NT2/D1 (cell line): Measurements from ENCODE around the gene CCDC93.

Source experiments
- DNase-seq: peaks from one replicate; pipeline ENCODE4 v3.0.0-alpha.2; 2011; ENCODE audit warnings: low read depth, low spot score
- H3K27me3 ChIP-seq: 2 replicates; pipeline ENCODE4 v1.6.0; 2011; ENCODE audit warnings: mild to moderate bottlenecking; ENCODE audit not compliant: insufficient read length, insufficient read depth
- H3K36me3 ChIP-seq: 2 replicates; pipeline ENCODE4 v1.6.1; 2011; ENCODE audit warnings: mild to moderate bottlenecking, low read length, mixed read lengths; ENCODE audit not compliant: insufficient read depth, insufficient read length
- H3K4me1 ChIP-seq: 2 replicates; pipeline ENCODE4 v1.5.1; 2011; ENCODE audit not compliant: insufficient read depth, insufficient read length
- H3K4me3 ChIP-seq: 2 replicates; pipeline ENCODE4 v1.5.1; 2011; ENCODE audit warnings: low read depth; ENCODE audit not compliant: insufficient read length
- H3K9ac ChIP-seq: 2 replicates; pipeline ENCODE4 v1.6.0; 2011; ENCODE audit warnings: low read depth; ENCODE audit not compliant: insufficient read length
- H3K9me3 ChIP-seq: 2 replicates; pipeline ENCODE4 v1.5.1; 2011; ENCODE audit warnings: mild to moderate bottlenecking, low read length; ENCODE audit not compliant: insufficient read depth
- SUZ12 ChIP-seq: IDR thresholded peaks from 2 replicates; pipeline ENCODE4 v1.6.1; 2011; ENCODE audit not compliant: insufficient read length, insufficient read depth; ENCODE audit errors: extremely low read depth
- YY1 ChIP-seq: IDR thresholded peaks from 2 replicates; pipeline ENCODE4 v1.6.1; 2011; ENCODE audit not compliant: insufficient read length, insufficient read depth
- ZNF274 ChIP-seq: IDR thresholded peaks from 2 replicates; pipeline ENCODE4 v1.6.1; 2011; ENCODE audit warnings: mild to moderate bottlenecking, low read depth, low read length

CCDC93 gene

GRCh38 chr2:117977696-117978095, 36.2 kb downstream of the CCDC93 start:
- Histone ChIP-seq H3K27me3 (no peaks in the 10 kb centered on the region), H3K4me3 (no peak overlapping the region), H3K4me1 (no peaks in the 10 kb centered on the region), H3K9me3 (no peaks in the 10 kb centered on the region), H3K9ac (no peak overlapping the region), H3K36me3 (peaks cover 51% of the 10 kb centered on the region)
- DNase-seq, result no peak
- TF ChIP-seq SUZ12, result no peak
- TF ChIP-seq YY1, result no peak
- no peak for TF ChIP-seq ZNF274

DNA sequence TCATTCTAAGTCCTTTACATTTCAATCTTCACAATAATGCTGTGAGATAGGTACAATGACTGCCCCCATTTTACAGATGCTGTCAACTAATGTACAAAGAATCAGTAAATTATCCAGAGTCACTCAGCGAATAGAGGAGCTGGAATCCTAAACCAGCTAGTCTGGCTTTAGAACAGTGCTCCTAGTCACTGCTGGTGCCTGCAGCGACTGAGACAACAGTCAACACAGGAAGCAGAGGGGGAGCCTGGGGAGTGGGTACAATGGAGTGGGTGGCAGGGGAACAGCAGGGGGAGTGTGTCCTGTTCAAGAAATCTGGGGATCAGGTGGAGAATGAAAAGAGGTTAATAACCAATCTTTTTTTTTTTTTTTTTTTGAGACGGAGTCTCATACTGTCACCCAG, 37.3 kb downstream of the CCDC93 start:
- TF ChIP-seq SUZ12, result no peak
- TF ChIP-seq YY1, result no peak
- no peak for TF ChIP-seq ZNF274

GRCh38 chr2:117973498-117974082, 40.3 kb downstream of the CCDC93 start:
- no peak for DNase-seq
- H3K4me1 ChIP-seq, result no peaks in the 10 kb centered on the region
- H3K36me3 ChIP-seq, result peaks cover 60% of the 10 kb centered on the region
- no peaks in the 10 kb centered on the region for H3K27me3 ChIP-seq
- H3K9ac ChIP-seq, result no peak overlapping the region
- H3K9me3 ChIP-seq, result no peaks in the 10 kb centered on the region
- no peak for TF ChIP-seq ZNF274
- TF ChIP-seq YY1, result no peak
- no peak for TF ChIP-seq SUZ12
- no peak overlapping the region for H3K4me3 ChIP-seq

More for the DNA sequence above, 37.3 kb downstream of the CCDC93 start:
- Histone ChIP-seq H3K36me3 (peaks cover 49% of the 10 kb centered on the region), H3K4me1 (no peaks in the 10 kb centered on the region), H3K9ac (no peak overlapping the region), H3K4me3 (no peak overlapping the region), H3K9me3 (no peaks in the 10 kb centered on the region), H3K27me3 (no peaks in the 10 kb centered on the region)
- no peak for DNase-seq

- TF ChIP-seq SUZ12 (no peak), ZNF274 (no peak), YY1 (no peak)
- H3K36me3 ChIP-seq, result peaks cover 62% of the 10 kb centered on the region
Observed at GRCh38 chr2:117972476-117973123, 41.3 kb downstream of the CCDC93 start.

GRCh38 chr2:117968722-117969121, 45.1 kb downstream of the CCDC93 start:
- Histone ChIP-seq H3K9me3 (no peaks in the 10 kb centered on the region), H3K9ac (no peak overlapping the region), H3K4me1 (no peaks in the 10 kb centered on the region), H3K27me3 (no peaks in the 10 kb centered on the region), H3K36me3 (peaks cover 42% of the 10 kb centered on the region), H3K4me3 (no peak overlapping the region)
- TF ChIP-seq YY1, result no peak
- no peak for TF ChIP-seq SUZ12
- no peak for TF ChIP-seq ZNF274
- no peak for DNase-seq

More at GRCh38 chr2:117972476-117973123, 41.3 kb downstream of the CCDC93 start:
- no peak overlapping the region for H3K9ac ChIP-seq
- H3K27me3 ChIP-seq, result no peaks in the 10 kb centered on the region
- no peak for DNase-seq
- H3K4me3 ChIP-seq, result no peak overlapping the region
- no peaks in the 10 kb centered on the region for H3K4me1 ChIP-seq
- no peaks in the 10 kb centered on the region for H3K9me3 ChIP-seq

GRCh38 chr2:117967977-117968718, 45.7 kb downstream of the CCDC93 start:
- DNase-seq, result no peak
- Histone ChIP-seq H3K9me3 (no peaks in the 10 kb centered on the region), H3K27me3 (no peaks in the 10 kb centered on the region), H3K9ac (no peak overlapping the region), H3K4me3 (no peak overlapping the region), H3K4me1 (no peaks in the 10 kb centered on the region), H3K36me3 (peaks cover 38% of the 10 kb centered on the region)
- no peak for TF ChIP-seq YY1
- no peak for TF ChIP-seq SUZ12
- TF ChIP-seq ZNF274, result no peak

DNA sequence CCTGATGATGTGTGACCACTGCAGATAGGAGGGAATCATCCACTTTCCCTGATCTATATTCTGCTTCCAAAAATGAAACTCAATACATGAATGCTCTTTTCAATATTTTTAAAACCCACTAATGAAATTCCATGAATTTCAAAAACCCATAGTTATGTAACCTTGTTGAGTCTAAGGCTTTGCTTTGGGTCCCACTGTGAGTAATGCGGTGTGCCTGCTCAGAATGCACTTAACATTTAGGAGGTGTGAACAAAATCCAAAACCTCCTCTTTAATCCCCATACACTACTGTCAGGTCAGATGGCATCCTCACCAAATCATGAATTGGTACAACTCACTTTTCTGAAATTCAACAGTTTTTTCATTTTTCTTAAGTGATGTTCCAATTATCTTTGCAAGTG, 50.4 kb downstream of the CCDC93 start:
- no peak for DNase-seq
- H3K9me3 ChIP-seq, result no peaks in the 10 kb centered on the region
- peaks cover 22% of the 10 kb centered on the region for H3K36me3 ChIP-seq
- H3K27me3 ChIP-seq, result no peaks in the 10 kb centered on the region
- H3K4me1 ChIP-seq, result no peaks in the 10 kb centered on the region
- no peak overlapping the region for H3K9ac ChIP-seq
- no peak overlapping the region for H3K4me3 ChIP-seq
- TF ChIP-seq SUZ12 (no peak), ZNF274 (no peak), YY1 (no peak)
